A549 (cell line): Measurements from ENCODE around the gene CRBN.

ENCODE experiments used
- CHD2 ChIP-seq: fragments of 150-350 bp; IDR thresholded peaks from 2 replicates; pipeline ENCODE4 v1.6.1; 2014; ENCODE audit warnings: low read length; ENCODE audit not compliant: partially characterized antibody
- JUN ChIP-seq, 2 experiments: fragments of >200 bp; sonication (Bioruptor Twin); formaldehyde crosslinking; IDR thresholded peaks; 2 replicates in 1 of 2; 3 replicates in 1 of 2; pipeline ENCODE4 v1.6.1; 2016 to 2017
- MAZ ChIP-seq: fragments of 150-350 bp; IDR thresholded peaks from 2 replicates; pipeline ENCODE4 v1.6.1; 2014; ENCODE audit warnings: antibody characterized with exemption, low read depth, low read length, borderline replicate concordance
- POLR2A ChIP-seq: IDR thresholded peaks from 2 replicates; pipeline ENCODE4 v1.6.1; 2012; ENCODE audit warnings: mild to moderate bottlenecking, low read length
- SMC3 ChIP-seq: fragments of >200 bp; sonication (Bioruptor Twin); formaldehyde crosslinking; IDR thresholded peaks from 3 replicates; pipeline ENCODE4 v1.6.1; 2018; ENCODE audit warnings: inconsistent platforms
- TF ChIP-seq, protein P1 (sequence below): fragments of >200 bp; sonication (Bioruptor Twin); formaldehyde crosslinking; IDR thresholded peaks from 3 replicates; pipeline ENCODE4 v1.5.1; 2016
- TF ChIP-seq, protein P2 (sequence below): fragments of >200 bp; sonication (Bioruptor Twin); formaldehyde crosslinking; IDR thresholded peaks from 3 replicates; pipeline ENCODE4 v1.6.1; 2016

DNA sequence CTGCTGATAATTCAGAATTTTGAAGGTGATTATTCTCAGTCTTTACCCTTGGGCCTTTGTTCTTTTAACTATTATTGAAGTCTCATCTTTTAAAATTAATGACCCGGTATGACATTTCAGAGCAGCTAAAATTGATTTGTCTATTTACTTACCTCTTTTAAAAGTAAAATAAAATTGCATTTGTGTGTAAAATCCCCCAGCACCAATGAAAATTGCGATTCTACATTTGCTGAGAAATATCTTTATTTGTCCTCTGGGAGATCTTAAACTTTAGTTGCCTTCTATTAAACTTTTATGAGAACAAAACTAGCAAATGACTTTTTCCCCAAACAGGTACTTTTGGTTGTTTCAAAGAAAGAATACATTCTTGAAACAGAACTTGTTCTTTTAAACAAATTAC is 61.8 kb downstream of the CRBN start:
- TF ChIP-seq JUN (IDR thresholded peaks at IDR 0.05) = no peak
- TF ChIP-seq, protein P1, sequence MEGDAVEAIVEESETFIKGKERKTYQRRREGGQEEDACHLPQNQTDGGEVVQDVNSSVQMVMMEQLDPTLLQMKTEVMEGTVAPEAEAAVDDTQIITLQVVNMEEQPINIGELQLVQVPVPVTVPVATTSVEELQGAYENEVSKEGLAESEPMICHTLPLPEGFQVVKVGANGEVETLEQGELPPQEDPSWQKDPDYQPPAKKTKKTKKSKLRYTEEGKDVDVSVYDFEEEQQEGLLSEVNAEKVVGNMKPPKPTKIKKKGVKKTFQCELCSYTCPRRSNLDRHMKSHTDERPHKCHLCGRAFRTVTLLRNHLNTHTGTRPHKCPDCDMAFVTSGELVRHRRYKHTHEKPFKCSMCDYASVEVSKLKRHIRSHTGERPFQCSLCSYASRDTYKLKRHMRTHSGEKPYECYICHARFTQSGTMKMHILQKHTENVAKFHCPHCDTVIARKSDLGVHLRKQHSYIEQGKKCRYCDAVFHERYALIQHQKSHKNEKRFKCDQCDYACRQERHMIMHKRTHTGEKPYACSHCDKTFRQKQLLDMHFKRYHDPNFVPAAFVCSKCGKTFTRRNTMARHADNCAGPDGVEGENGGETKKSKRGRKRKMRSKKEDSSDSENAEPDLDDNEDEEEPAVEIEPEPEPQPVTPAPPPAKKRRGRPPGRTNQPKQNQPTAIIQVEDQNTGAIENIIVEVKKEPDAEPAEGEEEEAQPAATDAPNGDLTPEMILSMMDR = no peak
- TF ChIP-seq POLR2A = no peak
- TF ChIP-seq, protein P2, sequence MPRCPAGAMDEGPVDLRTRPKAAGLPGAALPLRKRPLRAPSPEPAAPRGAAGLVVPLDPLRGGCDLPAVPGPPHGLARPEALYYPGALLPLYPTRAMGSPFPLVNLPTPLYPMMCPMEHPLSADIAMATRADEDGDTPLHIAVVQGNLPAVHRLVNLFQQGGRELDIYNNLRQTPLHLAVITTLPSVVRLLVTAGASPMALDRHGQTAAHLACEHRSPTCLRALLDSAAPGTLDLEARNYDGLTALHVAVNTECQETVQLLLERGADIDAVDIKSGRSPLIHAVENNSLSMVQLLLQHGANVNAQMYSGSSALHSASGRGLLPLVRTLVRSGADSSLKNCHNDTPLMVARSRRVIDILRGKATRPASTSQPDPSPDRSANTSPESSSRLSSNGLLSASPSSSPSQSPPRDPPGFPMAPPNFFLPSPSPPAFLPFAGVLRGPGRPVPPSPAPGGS = no peak
- TF ChIP-seq CHD2 = no peak
- TF ChIP-seq MAZ = no peak
- TF ChIP-seq SMC3 = no peak
